ENCODE results near the gene ZNF326. TPM values are rescaled to one million over a fixed set of nuclear protein-coding genes. Genes with fewer than 3 reads are reported as not detected.

ZNF326 gene
- total and polyA plus RNA-seq, 2 of the 8 experiments (the other 6 are each of a cell fraction or from before 2014, with no cell fraction given), result 12.2 to 30.6 TPM

DNA sequence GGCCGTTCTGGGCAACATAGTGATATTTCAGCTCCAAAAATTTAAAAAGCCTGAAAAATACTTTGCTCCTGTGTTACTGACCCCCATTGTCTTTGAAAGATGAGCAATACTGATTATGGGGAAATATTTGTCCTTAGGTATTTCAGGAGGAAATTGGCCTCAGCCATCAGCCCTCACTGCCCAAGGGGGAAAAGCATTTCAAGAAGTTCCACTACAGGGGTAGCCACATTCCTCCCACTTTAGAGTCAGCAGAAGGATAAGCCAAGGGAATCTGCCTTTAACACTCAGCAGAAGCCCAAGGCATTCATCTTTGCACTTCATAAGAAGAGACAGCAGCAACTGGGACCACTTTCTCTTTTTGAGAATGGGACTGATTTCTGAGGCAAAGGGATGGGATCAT is 40.5 kb upstream of the ZNF326 start:
- H3K9ac ChIP-seq (replicated peaks in 1 of 4; ENCODE audit: extremely low read depth in 1 of 4, low read depth in 3 of 4, low read length in 3 of 4), result no peak overlapping the region
- H2BK15ac ChIP-seq (ENCODE audit: low read length), result no peak overlapping the region
- peaks cover 0 to 13% (median 3%) of the 10 kb centered on the region in 4 experiments; a peak in 5 of 7 replicates for H3K4me1 ChIP-seq (replicated peaks in 1 of 4; ENCODE audit: control insufficient read depth in 3 of 4, insufficient read depth in 4 of 4, low read length in 3 of 4)
- peaks cover 0 to under 1% of the 10 kb centered on the region in 2 experiments; a peak in 2 of 4 replicates for H3K9me3 ChIP-seq (ENCODE audit: insufficient read depth in 2 of 2, low read depth in 1 of 2, low read length in 1 of 2)
- H3K4ac ChIP-seq (replicated peaks; ENCODE audit: insufficient read length, low read depth, low read length), result no peak overlapping the region
- FAIRE-seq, result no peak
- no peak overlapping the region for H4K8ac ChIP-seq (ENCODE audit: extremely low read depth, insufficient read depth, low read length)
- no peak overlapping the region for H2BK120ac ChIP-seq (replicated peaks; ENCODE audit: low read depth, low read length)
- peak overlapping the region; percentile 6; the same call in 1 of the 2 replicates for H2BK5ac ChIP-seq (ENCODE audit: low read depth, low read length)
- peak overlapping the region; percentile 60 for H2BK12ac ChIP-seq (ENCODE audit: low read depth, low read length)
- no peak overlapping the region for H3K4me3 ChIP-seq (ENCODE audit: extremely low read depth in 1 of 4, insufficient read depth in 2 of 4, low read depth in 3 of 4, low read length in 4 of 4)
- H3K27me3 ChIP-seq (replicated peaks in 1 of 4; ENCODE audit: control insufficient read depth in 3 of 4, extremely low read depth in 1 of 4, insufficient read depth in 3 of 4, low read length in 3 of 4), result no peaks in the 10 kb centered on the region
- H3K23me2 ChIP-seq (ENCODE audit: low read depth, low read length), result no peaks in the 10 kb centered on the region
- no peak overlapping the region for H3K27ac ChIP-seq (ENCODE audit: low read depth, low read length)
- no peak overlapping the region for H2AK5ac ChIP-seq (ENCODE audit: low read depth, low read length)
- H3K23ac ChIP-seq (ENCODE audit: insufficient read length), result no peak overlapping the region
- no peaks in the 10 kb centered on the region for H4K20me1 ChIP-seq (replicated peaks in 1 of 2; ENCODE audit: control insufficient read depth in 1 of 2, insufficient read depth in 2 of 2, low read length in 2 of 2)
- H3K14ac ChIP-seq (ENCODE audit: insufficient read length), result no peak overlapping the region
- no peaks in the 10 kb centered on the region for H3K79me2 ChIP-seq (ENCODE audit: control insufficient read depth in 1 of 2, insufficient read depth in 2 of 2, low read length in 2 of 2)
- no peaks in the 10 kb centered on the region for H3K79me1 ChIP-seq (ENCODE audit: low read depth, low read length)
- H3K4me2 ChIP-seq (ENCODE audit: insufficient read depth in 1 of 2, low read depth in 2 of 2, low read length in 2 of 2), result no peak overlapping the region
- no peak overlapping the region for H4K5ac ChIP-seq (ENCODE audit: insufficient read length, low read depth, low read length)
- WGBS, 2 experiments (ENCODE audit: extremely low coverage in 1 of 2, insufficient coverage in 1 of 2, insufficient read length in 1 of 2, insufficient replicate concordance in 2 of 2, low coverage in 1 of 2, low lambda C conversion rate in 2 of 2, missing lambda C conversion rate in 1 of 2), result 100% methylated on average over 1 of the region's 1 CpG; no CpG with 5 or more reads in 1 of the 2 experiments
- no peak overlapping the region; the same call in 1 of the 2 replicates for H3K18ac ChIP-seq (ENCODE audit: extremely low read depth, low read length)
- ChIA-PET POLR2A (ENCODE audit: partially characterized antibody) (interaction anchor here (0.5 to 1.7 kb wide), 3 partner anchors 15 to 91 kb away, joined by 3 to 4 read pairs (median 4); no protein-coding TSS in a partner anchor), CTCF (ENCODE audit: partially characterized antibody) (interaction anchor here (1.1 to 1.4 kb wide), 2 partner anchors 109 to 192 kb away, joined by 3 to 9 read pairs; no protein-coding TSS in a partner anchor)
- DNase-seq (ENCODE audit: low read depth in 1 of 2, low spot score in 2 of 2), result peak in 1 of 2 experiments; percentile 35
- no peaks in the 10 kb centered on the region for H3K36me3 ChIP-seq (ENCODE audit: control insufficient read depth in 2 of 4, insufficient read depth in 4 of 4, low read length in 3 of 4)
- H2BK20ac ChIP-seq (ENCODE audit: low read length), result no peak overlapping the region
- no peak overlapping the region for H2AFZ ChIP-seq (ENCODE audit: low read length)
- H4K91ac ChIP-seq (replicated peaks; ENCODE audit: insufficient read length, low read length), result no peak overlapping the region
- no peak overlapping the region for H3K56ac ChIP-seq (replicated peaks; ENCODE audit: insufficient read length, low read depth, low read length)
- no peak for TF ChIP-seq TAF7 (optimal IDR thresholded peaks at IDR 0.05; ENCODE audit: borderline replicate concordance, low read depth, low read length)
- TF ChIP-seq, protein P1, sequence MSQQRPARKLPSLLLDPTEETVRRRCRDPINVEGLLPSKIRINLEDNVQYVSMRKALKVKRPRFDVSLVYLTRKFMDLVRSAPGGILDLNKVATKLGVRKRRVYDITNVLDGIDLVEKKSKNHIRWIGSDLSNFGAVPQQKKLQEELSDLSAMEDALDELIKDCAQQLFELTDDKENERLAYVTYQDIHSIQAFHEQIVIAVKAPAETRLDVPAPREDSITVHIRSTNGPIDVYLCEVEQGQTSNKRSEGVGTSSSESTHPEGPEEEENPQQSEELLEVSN (IDR thresholded peaks at IDR 0.05), result no peak
- TF ChIP-seq RXRA (IDR thresholded peaks at IDR 0.05; ENCODE audit: insufficient read depth, low read depth, low read length), result no peak
- TF ChIP-seq FOSL1 (IDR thresholded peaks at IDR 0.05; ENCODE audit: insufficient read depth, low read depth, low read length), result no peak
- TF ChIP-seq TCF12 (IDR thresholded peaks at IDR 0.05; ENCODE audit: low read depth, low read length), result no peak
- no peak for TF ChIP-seq ASH2L (IDR thresholded peaks at IDR 0.05; ENCODE audit: low read length)
- no peak for TF ChIP-seq RAD21 (IDR thresholded peaks at IDR 0.05 in 1 of 2, conservative IDR thresholded peaks at IDR 0.05 in 1 of 2; ENCODE audit: low read depth in 2 of 2, low read length in 2 of 2)
- TF ChIP-seq KDM1A (IDR thresholded peaks at IDR 0.05; ENCODE audit: borderline replicate concordance, low read length), result no peak
- TF ChIP-seq SP4 (IDR thresholded peaks at IDR 0.05; ENCODE audit: low read length), result no peak
- no peak for TF ChIP-seq BRCA1 (IDR thresholded peaks at IDR 0.05; ENCODE audit: low read depth, low read length)
- TF ChIP-seq SRF (IDR thresholded peaks at IDR 0.05; ENCODE audit: low read depth, low read length), result no peak
- no peak for TF ChIP-seq KDM5A (IDR thresholded peaks at IDR 0.05; ENCODE audit: low read length)
- no peak for TF ChIP-seq PHF8 (conservative IDR thresholded peaks at IDR 0.05; ENCODE audit: low read depth, low read length)

Data from H1 (cell line).